HG03280 (cell line): ENCODE measurements around the gene ZNF341.
"Not testable (repeated sequence)": the region's sequence is repeated elsewhere in the genome, so short reads cannot be mapped to it uniquely, and the experiment has no call there.

Experiments
- ATAC-seq: cut with Tn5 transposase; IDR thresholded peaks from one replicate; pipeline ENCODE4 v1.9.1; 2021; ENCODE audit warnings: mild to moderate bottlenecking, moderate library complexity; ENCODE audit not compliant: unreplicated experiment

ZNF341 gene

GRCh38 chr20:33731693-33732165, at the start of gene ZNF341:
Gene ZNF341 (plus strand): TSS chr20:33731996. CDS start chr20:33732022, 26 bp downstream.
- ATAC-seq: peak; percentile 85

- ATAC-seq: no peak
These were observed 47.1 kb upstream of the ZNF341 start for GRCh38 chr20:33684533-33685327.

GRCh38 chr20:33685328-33686099, 46.3 kb upstream of the ZNF341 start:
- ATAC-seq: peak; percentile 38

- peak; percentile 82 for ATAC-seq
These were observed 45.5 kb upstream of the ZNF341 start, which contains the start of gene E2F1 for GRCh38 chr20:33686100-33686983. Gene E2F1 (minus strand): TSS chr20:33686385. CDS start chr20:33686264, 121 bp downstream.

- ATAC-seq: no peak
These were observed 44.8 kb upstream of the ZNF341 start for GRCh38 chr20:33686984-33687366.

- ATAC-seq: no peak
These were observed 44.4 kb upstream of the ZNF341 start for GRCh38 chr20:33687370-33687915.

GRCh38 chr20:33687993-33688937, 43.5 kb upstream of the ZNF341 start:
- ATAC-seq: no peak

GRCh38 chr20:33688938-33689424, 42.8 kb upstream of the ZNF341 start:
- no peak for ATAC-seq

- ATAC-seq: no peak
These were observed 42.3 kb upstream of the ZNF341 start for GRCh38 chr20:33689493-33689892.

GRCh38 chr20:33689973-33690372, 41.8 kb upstream of the ZNF341 start:
- ATAC-seq: no peak

GRCh38 chr20:33693289-33693688, 38.5 kb upstream of the ZNF341 start:
- ATAC-seq: no peak

- no peak for ATAC-seq
These were observed 37.8 kb upstream of the ZNF341 start for GRCh38 chr20:33693741-33694638.

GRCh38 chr20:33694639-33695012, 37.2 kb upstream of the ZNF341 start:
- ATAC-seq: no peak

- ATAC-seq: no peak
These were observed 35.3 kb upstream of the ZNF341 start for GRCh38 chr20:33696448-33696847.

- no peak for ATAC-seq
These were observed 34.7 kb upstream of the ZNF341 start for GRCh38 chr20:33697129-33697528.

GRCh38 chr20:33698966-33699365, 32.8 kb upstream of the ZNF341 start:
- ATAC-seq: not testable (repeated sequence)

GRCh38 chr20:33700696-33701441, 30.9 kb upstream of the ZNF341 start:
- ATAC-seq: not testable (repeated sequence)
